HG03571 (cell line): ENCODE data around the gene THAP4.
"Not testable (repeated sequence)": the region's sequence is repeated elsewhere in the genome, so short reads cannot be mapped to it uniquely, and the experiment has no call there.

Experiments used
- ATAC-seq: cut with Tn5 transposase; IDR thresholded peaks from one replicate; pipeline ENCODE4 v1.9.1; 2021; ENCODE audit not compliant: unreplicated experiment

Gene THAP4

GRCh38 chr2:241666627-241667400 lies 29.9 kb upstream of the THAP4 start:
- no peak for ATAC-seq

GRCh38 chr2:241665731-241666440 lies 28.9 kb upstream of the THAP4 start:
- no peak for ATAC-seq

- not testable (repeated sequence) for ATAC-seq
These were observed 25.8 kb upstream of the THAP4 start for GRCh38 chr2:241662731-241663130.

GRCh38 chr2:241660593-241661213 lies 23.7 kb upstream of the THAP4 start:
- ATAC-seq: no peak

GRCh38 chr2:241659150-241659739 lies 22.3 kb upstream of the THAP4 start:
- no peak for ATAC-seq

GRCh38 chr2:241658296-241658695 lies 21.3 kb upstream of the THAP4 start:
- ATAC-seq: no peak

GRCh38 chr2:241657786-241658254 lies 20.9 kb upstream of the THAP4 start:
- no peak for ATAC-seq

GRCh38 chr2:241656190-241656741 lies 19.3 kb upstream of the THAP4 start:
- ATAC-seq: no peak

GRCh38 chr2:241655516-241656189 lies 18.7 kb upstream of the THAP4 start:
- no peak for ATAC-seq

GRCh38 chr2:241654551-241654950 lies 17.6 kb upstream of the THAP4 start:
- no peak for ATAC-seq

- ATAC-seq: no peak
These were observed 16.3 kb upstream of the THAP4 start for GRCh38 chr2:241653210-241653750.

GRCh38 chr2:241652722-241653121 lies 15.8 kb upstream of the THAP4 start:
- ATAC-seq: no peak

- no peak for ATAC-seq
These were observed 15.2 kb upstream of the THAP4 start for GRCh38 chr2:241652142-241652541.

GRCh38 chr2:241649927-241650326 lies 13.0 kb upstream of the THAP4 start:
- no peak for ATAC-seq

GRCh38 chr2:241649404-241649803 lies 12.4 kb upstream of the THAP4 start:
- ATAC-seq: no peak

GRCh38 chr2:241648453-241648852 lies 11.5 kb upstream of the THAP4 start:
- no peak for ATAC-seq

- no peak for ATAC-seq
These were observed 9.1 kb upstream of the THAP4 start for GRCh38 chr2:241645915-241646645.

GRCh38 chr2:241645056-241645914 lies 8.3 kb upstream of the THAP4 start:
- ATAC-seq: no peak

- no peak for ATAC-seq
These were observed 4.7 kb upstream of the THAP4 start for GRCh38 chr2:241641631-241642030.
